ENCODE data around the gene VDR. TPM values are rescaled to one million over a fixed set of nuclear protein-coding genes. Genes with fewer than 3 reads are reported as not detected.

Gene VDR
- total and polyA plus RNA-seq, 2 donors (not counting 1 experiment from before 2014, with no cell fraction given) = 16.2 to 24.4 TPM

DNA sequence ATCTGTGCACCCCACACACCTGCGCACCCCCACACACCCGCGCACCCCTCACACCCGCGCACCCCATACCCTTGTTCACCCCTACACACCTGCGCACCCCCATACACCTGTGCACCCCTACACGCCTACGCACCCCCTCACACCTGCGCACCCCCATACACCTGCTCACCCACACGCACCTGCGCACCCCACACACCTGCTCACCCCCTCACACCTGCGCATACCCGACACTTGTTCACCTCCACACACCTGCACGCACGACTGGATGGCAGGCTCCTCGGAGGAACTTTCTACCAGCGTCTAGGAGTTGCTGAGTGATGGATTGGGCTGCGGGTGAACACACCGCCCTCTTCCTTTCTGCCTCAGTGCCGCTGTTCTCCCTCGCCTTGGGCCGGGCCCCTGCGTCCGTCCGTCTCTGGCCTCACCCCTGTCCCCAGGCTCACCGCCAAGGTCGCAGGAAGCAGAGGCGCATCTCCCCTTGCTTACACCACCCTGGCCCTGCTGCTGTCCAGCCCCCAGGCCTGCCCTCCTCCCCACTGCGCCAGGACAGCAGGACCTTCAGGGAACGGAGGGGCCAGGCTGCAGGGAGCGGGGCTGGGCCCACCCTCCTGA lies 37.9 kb upstream of the VDR start:
- Histone ChIP-seq H3K36me3 (ENCODE audit: control insufficient read depth, insufficient read depth, low read length) (no peaks in the 10 kb centered on the region), H3K27me3 (ENCODE audit: control insufficient read depth, insufficient read depth, low read length) (no peaks in the 10 kb centered on the region), H3K4me3 (replicated peaks in 1 of 4; ENCODE audit: control extremely low read depth in 1 of 4, insufficient read depth in 1 of 4, low read depth in 3 of 4, low read length in 4 of 4) (no peak overlapping the region), H3K79me2 (ENCODE audit: control insufficient read depth, insufficient read depth, low read length) (no peaks in the 10 kb centered on the region), H3K4me1 (ENCODE audit: control insufficient read depth, extremely low read depth, insufficient read depth, low read length) (peaks cover 14% of the 10 kb centered on the region), H3K9me3 (ENCODE audit: control insufficient read depth, insufficient read depth, low read depth, low read length) (no peaks in the 10 kb centered on the region), H4K20me1 (ENCODE audit: control insufficient read depth, extremely low read depth, insufficient read depth, low read length) (no peaks in the 10 kb centered on the region), H3K9ac (ENCODE audit: insufficient read depth, low read length) (no peak overlapping the region), H3K27ac (ENCODE audit: insufficient read depth, low read length) (no peak overlapping the region), H2AFZ (ENCODE audit: low read length) (no peak overlapping the region), H3K4me2 (ENCODE audit: extremely low read depth, insufficient read depth, low read length) (no peak overlapping the region)
- TF ChIP-seq EZH2 (IDR thresholded peaks at IDR 0.05; ENCODE audit: low read length, missing control alignments) (no peak), CTCF (conservative IDR thresholded peaks at IDR 0.05 in 1 of 2, IDR thresholded peaks at IDR 0.05 in 1 of 2; ENCODE audit: low read depth in 1 of 2, low read length in 2 of 2) (no peak)
- DNase-seq (ENCODE audit: low read depth in 2 of 2) = no peak

DNA sequence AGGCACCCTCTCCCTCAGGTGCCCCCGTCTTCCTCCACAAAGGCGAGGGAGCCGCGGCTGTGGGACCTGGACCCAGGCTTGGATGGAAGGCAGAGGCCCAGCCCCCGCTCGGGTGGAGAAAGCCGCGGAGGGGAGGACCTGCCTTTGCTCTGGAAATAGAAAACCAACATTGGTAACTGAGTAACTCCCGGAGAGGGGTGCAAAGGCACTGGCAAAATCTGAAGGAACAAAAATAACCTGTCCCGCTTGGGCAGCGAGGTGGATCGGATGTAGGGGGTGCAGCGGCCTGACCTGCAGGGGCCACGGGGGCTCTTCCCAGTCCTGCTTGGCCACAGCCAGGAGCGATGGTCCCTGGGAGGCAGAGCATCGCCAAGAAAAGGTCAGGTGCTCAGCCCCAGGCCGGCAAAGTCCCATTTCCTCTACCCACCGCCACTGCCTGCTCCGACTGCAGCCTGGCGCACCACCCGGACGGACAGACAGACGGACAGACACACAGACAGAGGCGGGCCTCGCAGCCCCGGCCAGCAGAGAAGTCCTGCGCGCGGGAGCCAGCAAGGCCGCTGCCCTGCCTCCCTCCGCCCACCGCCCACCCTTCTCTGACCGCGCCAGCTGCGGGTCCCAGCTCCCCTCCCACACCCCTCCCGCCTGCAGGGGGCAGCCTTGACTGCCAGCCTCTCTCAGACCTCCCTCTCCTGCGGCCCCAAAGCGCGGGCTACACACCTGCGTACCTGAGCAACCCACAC lies 37.2 kb upstream of the VDR start:
- DNase-seq (ENCODE audit: low read depth in 2 of 2) = no peak
- H3K27ac ChIP-seq (ENCODE audit: insufficient read depth, low read length) = no peak overlapping the region
- H3K4me3 ChIP-seq (replicated peaks in 1 of 4; ENCODE audit: control extremely low read depth in 1 of 4, insufficient read depth in 1 of 4, low read depth in 3 of 4, low read length in 4 of 4) = no peak overlapping the region
- no peaks in the 10 kb centered on the region for H3K9me3 ChIP-seq (ENCODE audit: control insufficient read depth, insufficient read depth, low read depth, low read length)
- no peaks in the 10 kb centered on the region for H3K79me2 ChIP-seq (ENCODE audit: control insufficient read depth, insufficient read depth, low read length)
- H2AFZ ChIP-seq (ENCODE audit: low read length) = no peak overlapping the region
- TF ChIP-seq CTCF (conservative IDR thresholded peaks at IDR 0.05 in 1 of 2, IDR thresholded peaks at IDR 0.05 in 1 of 2; ENCODE audit: low read depth in 1 of 2, low read length in 2 of 2) (peak in 1 of 2 donors; percentile 20), EZH2 (IDR thresholded peaks at IDR 0.05; ENCODE audit: low read length, missing control alignments) (no peak)
- H3K36me3 ChIP-seq (ENCODE audit: control insufficient read depth, insufficient read depth, low read length) = no peaks in the 10 kb centered on the region
- no peaks in the 10 kb centered on the region for H4K20me1 ChIP-seq (ENCODE audit: control insufficient read depth, extremely low read depth, insufficient read depth, low read length)
- peaks cover 8% of the 10 kb centered on the region for H3K4me1 ChIP-seq (ENCODE audit: control insufficient read depth, extremely low read depth, insufficient read depth, low read length)
- no peak overlapping the region for H3K4me2 ChIP-seq (ENCODE audit: extremely low read depth, insufficient read depth, low read length)
- no peaks in the 10 kb centered on the region for H3K27me3 ChIP-seq (ENCODE audit: control insufficient read depth, insufficient read depth, low read length)
- no peak overlapping the region for H3K9ac ChIP-seq (ENCODE audit: insufficient read depth, low read length)

GRCh38 chr12:47941475-47941780 lies 36.6 kb upstream of the VDR start:
- no peaks in the 10 kb centered on the region for H3K36me3 ChIP-seq (ENCODE audit: control insufficient read depth, insufficient read depth, low read length)
- no peak overlapping the region for H3K9ac ChIP-seq (ENCODE audit: insufficient read depth, low read length)
- no peaks in the 10 kb centered on the region for H4K20me1 ChIP-seq (ENCODE audit: control insufficient read depth, extremely low read depth, insufficient read depth, low read length)
- no peak overlapping the region for H3K27ac ChIP-seq (ENCODE audit: insufficient read depth, low read length)
- H3K9me3 ChIP-seq (ENCODE audit: control insufficient read depth, insufficient read depth, low read depth, low read length) = no peaks in the 10 kb centered on the region
- H2AFZ ChIP-seq (ENCODE audit: low read length) = no peak overlapping the region
- DNase-seq (ENCODE audit: low read depth in 2 of 2) = no peak
- TF ChIP-seq EZH2 (IDR thresholded peaks at IDR 0.05; ENCODE audit: low read length, missing control alignments) = no peak
- TF ChIP-seq CTCF (conservative IDR thresholded peaks at IDR 0.05 in 1 of 2, IDR thresholded peaks at IDR 0.05 in 1 of 2; ENCODE audit: low read depth in 1 of 2, low read length in 2 of 2) = no peak
- peaks cover 2% of the 10 kb centered on the region for H3K4me1 ChIP-seq (ENCODE audit: control insufficient read depth, extremely low read depth, insufficient read depth, low read length)
- H3K4me2 ChIP-seq (ENCODE audit: extremely low read depth, insufficient read depth, low read length) = no peak overlapping the region
- H3K79me2 ChIP-seq (ENCODE audit: control insufficient read depth, insufficient read depth, low read length) = no peaks in the 10 kb centered on the region
- H3K4me3 ChIP-seq (replicated peaks in 1 of 4; ENCODE audit: control extremely low read depth in 1 of 4, insufficient read depth in 1 of 4, low read depth in 3 of 4, low read length in 4 of 4) = no peak overlapping the region
- H3K27me3 ChIP-seq (ENCODE audit: control insufficient read depth, insufficient read depth, low read length) = no peaks in the 10 kb centered on the region
